B cell (primary cell): ENCODE data around the gene METTL26.

ENCODE experiments used
- EZH2 ChIP-seq: IDR thresholded peaks from 2 replicates; pipeline ENCODE4 v1.6.1; 2012; ENCODE audit warnings: borderline replicate concordance, low read depth, mild to moderate bottlenecking, moderate library complexity, low read length; ENCODE audit not compliant: insufficient read depth, poor library complexity, severe bottlenecking
- TF ChIP-seq, protein P1 (sequence below): fragments of 200-600 bp; IDR thresholded peaks from one replicate; pipeline ENCODE4 v1.8.0; 2022; ENCODE audit warnings: antibody characterized with exemption, mild to moderate bottlenecking

DNA sequence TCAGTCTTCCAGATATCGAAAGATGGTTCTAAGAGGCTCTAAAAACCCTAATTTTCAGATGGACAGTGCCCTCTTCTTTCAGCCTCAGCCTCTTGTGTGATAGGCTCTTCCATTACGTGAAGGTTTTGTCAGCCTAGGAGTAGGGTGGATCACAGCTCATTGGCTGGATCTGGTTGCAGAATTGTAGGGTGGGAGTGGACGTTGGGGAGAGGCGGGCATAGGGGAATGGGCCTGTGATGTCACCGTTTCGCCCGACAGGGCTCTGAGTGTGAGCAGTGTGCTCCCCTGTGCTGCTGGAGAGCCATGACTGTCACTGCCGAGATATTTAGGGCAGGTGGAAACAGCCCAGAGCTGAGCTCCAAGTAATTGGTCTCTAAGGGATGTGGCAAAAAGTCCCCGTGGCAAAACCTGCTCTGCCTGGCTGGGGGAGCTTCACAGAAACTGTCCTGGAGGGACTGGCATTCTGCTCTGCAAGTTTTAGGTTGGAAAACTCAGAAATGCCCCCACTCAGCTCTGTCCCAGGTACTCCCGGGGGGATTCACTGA lies 11.5 kb downstream of the METTL26 start:
- TF ChIP-seq, protein P1, sequence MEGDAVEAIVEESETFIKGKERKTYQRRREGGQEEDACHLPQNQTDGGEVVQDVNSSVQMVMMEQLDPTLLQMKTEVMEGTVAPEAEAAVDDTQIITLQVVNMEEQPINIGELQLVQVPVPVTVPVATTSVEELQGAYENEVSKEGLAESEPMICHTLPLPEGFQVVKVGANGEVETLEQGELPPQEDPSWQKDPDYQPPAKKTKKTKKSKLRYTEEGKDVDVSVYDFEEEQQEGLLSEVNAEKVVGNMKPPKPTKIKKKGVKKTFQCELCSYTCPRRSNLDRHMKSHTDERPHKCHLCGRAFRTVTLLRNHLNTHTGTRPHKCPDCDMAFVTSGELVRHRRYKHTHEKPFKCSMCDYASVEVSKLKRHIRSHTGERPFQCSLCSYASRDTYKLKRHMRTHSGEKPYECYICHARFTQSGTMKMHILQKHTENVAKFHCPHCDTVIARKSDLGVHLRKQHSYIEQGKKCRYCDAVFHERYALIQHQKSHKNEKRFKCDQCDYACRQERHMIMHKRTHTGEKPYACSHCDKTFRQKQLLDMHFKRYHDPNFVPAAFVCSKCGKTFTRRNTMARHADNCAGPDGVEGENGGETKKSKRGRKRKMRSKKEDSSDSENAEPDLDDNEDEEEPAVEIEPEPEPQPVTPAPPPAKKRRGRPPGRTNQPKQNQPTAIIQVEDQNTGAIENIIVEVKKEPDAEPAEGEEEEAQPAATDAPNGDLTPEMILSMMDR, result no peak
- no peak for TF ChIP-seq EZH2
